ENCODE data around the gene IFITM1.
"Not testable (repeated sequence)": the region's sequence is repeated elsewhere in the genome, so short reads cannot be mapped to it uniquely, and the experiment has no call there.

Gene IFITM1

GRCh38 chr11:304915-305843 lies 8.7 kb upstream of the IFITM1 start:
- in situ Hi-C loops (cut with MboI; ENCODE audit: low sequenced_read_pairs) = loop anchor here (5.0 kb wide), 1 partner anchor 47 kb away; no protein-coding TSS in a partner anchor

GRCh38 chr11:305844-306211 lies 8.0 kb upstream of the IFITM1 start:
- Histone ChIP-seq H3K4me3 (no peak overlapping the region), H3K27me3 (ENCODE audit: low read depth) (no peaks in the 10 kb centered on the region), H3K4me1 (peaks cover 14% of the 10 kb centered on the region), H3K9me3 (no peaks in the 10 kb centered on the region), H3K36me3 (replicated peaks) (no peaks in the 10 kb centered on the region)
- in situ Hi-C loops (cut with MboI; ENCODE audit: low sequenced_read_pairs) = no loop called here
- DNase-seq (ENCODE audit: low spot score in 2 of 2) = no peak

More at GRCh38 chr11:304915-305843, 8.7 kb upstream of the IFITM1 start:
- DNase-seq (ENCODE audit: low spot score in 2 of 2) = peak; percentile 76 to 78
- Histone ChIP-seq H3K36me3 (replicated peaks) (no peaks in the 10 kb centered on the region), H3K27me3 (ENCODE audit: low read depth) (0 out of 2 replicates have a peak, but pooled peaks cover 2% of the 10 kb centered on the region), H3K4me1 (peaks cover 14% of the 10 kb centered on the region), H3K9me3 (no peaks in the 10 kb centered on the region), H3K4me3 (no peak overlapping the region)

- no peaks in the 10 kb centered on the region for H3K9me3 ChIP-seq
- H3K27me3 ChIP-seq (ENCODE audit: low read depth) = no peaks in the 10 kb centered on the region
- H3K4me3 ChIP-seq = no peak overlapping the region
- no peaks in the 10 kb centered on the region for H3K36me3 ChIP-seq (replicated peaks)
- in situ Hi-C loops (cut with MboI; ENCODE audit: low sequenced_read_pairs) = no loop called here
- H3K4me1 ChIP-seq = peaks cover 14% of the 10 kb centered on the region
- DNase-seq (ENCODE audit: low spot score in 2 of 2) = no peak
These were observed 7.0 kb upstream of the IFITM1 start for GRCh38 chr11:306645-307371.

- H3K36me3 ChIP-seq (replicated peaks); H3K4me3 ChIP-seq; in situ Hi-C loops (cut with MboI; ENCODE audit: low sequenced_read_pairs); H3K27me3 ChIP-seq (ENCODE audit: low read depth); DNase-seq (ENCODE audit: low spot score in 2 of 2); H3K9me3 ChIP-seq; H3K4me1 ChIP-seq: not testable (repeated sequence)
These were observed 5.8 kb upstream of the IFITM1 start, which contains the start of gene IFITM2 for GRCh38 chr11:307766-308708. TSS of gene IFITM2 (plus strand) at chr11:307816. CDS start at chr11:308193, 377 bp downstream.

GRCh38 chr11:308740-309665 lies 4.8 kb upstream of the IFITM1 start:
- H3K27me3 ChIP-seq (ENCODE audit: low read depth); H3K9me3 ChIP-seq; DNase-seq (ENCODE audit: low spot score in 2 of 2); H3K4me3 ChIP-seq; in situ Hi-C loops (cut with MboI; ENCODE audit: low sequenced_read_pairs); H3K36me3 ChIP-seq (replicated peaks): not testable (repeated sequence)
- H3K4me1 ChIP-seq = peaks cover 16% of the 10 kb centered on the region

- H3K4me1 ChIP-seq = peaks cover 17% of the 10 kb centered on the region
- H3K27me3 ChIP-seq (ENCODE audit: low read depth); H3K36me3 ChIP-seq (replicated peaks); H3K9me3 ChIP-seq; in situ Hi-C loops (cut with MboI; ENCODE audit: low sequenced_read_pairs); DNase-seq (ENCODE audit: low spot score in 2 of 2): not testable (repeated sequence)
- H3K4me3 ChIP-seq = peak overlapping the region; percentile 13
These were observed 3.8 kb upstream of the IFITM1 start for GRCh38 chr11:309979-310572.

- DNase-seq (ENCODE audit: low spot score in 2 of 2); H3K27me3 ChIP-seq (ENCODE audit: low read depth); H3K9me3 ChIP-seq; in situ Hi-C loops (cut with MboI; ENCODE audit: low sequenced_read_pairs); H3K4me3 ChIP-seq; H3K36me3 ChIP-seq (replicated peaks): not testable (repeated sequence)
- H3K4me1 ChIP-seq = peaks cover 16% of the 10 kb centered on the region
These were observed 2.7 kb upstream of the IFITM1 start for GRCh38 chr11:311013-311748.

GRCh38 chr11:312092-312816 lies 1.6 kb upstream of the IFITM1 start:
- H3K36me3 ChIP-seq (replicated peaks) = no peaks in the 10 kb centered on the region
- no peak for DNase-seq (ENCODE audit: low spot score in 2 of 2)
- no peak overlapping the region for H3K4me3 ChIP-seq
- no peaks in the 10 kb centered on the region for H3K27me3 ChIP-seq (ENCODE audit: low read depth)
- in situ Hi-C loops (cut with MboI; ENCODE audit: low sequenced_read_pairs) = no loop called here
- peaks cover 24% of the 10 kb centered on the region for H3K4me1 ChIP-seq
- no peaks in the 10 kb centered on the region for H3K9me3 ChIP-seq

- H3K4me3 ChIP-seq = no peak overlapping the region
- no peaks in the 10 kb centered on the region for H3K27me3 ChIP-seq (ENCODE audit: low read depth)
- H3K36me3 ChIP-seq (replicated peaks) = no peaks in the 10 kb centered on the region
- no peak for DNase-seq (ENCODE audit: low spot score in 2 of 2)
- H3K9me3 ChIP-seq = no peaks in the 10 kb centered on the region
- peaks cover 30% of the 10 kb centered on the region for H3K4me1 ChIP-seq
- in situ Hi-C loops (cut with MboI; ENCODE audit: low sequenced_read_pairs) = no loop called here
These were observed 495 bp upstream of the IFITM1 start for GRCh38 chr11:313304-313786.

- Histone ChIP-seq H3K4me3 (peak overlapping the region; percentile 24), H3K4me1 (peaks cover 30% of the 10 kb centered on the region)
- in situ Hi-C loops (cut with MboI; ENCODE audit: low sequenced_read_pairs); H3K27me3 ChIP-seq (ENCODE audit: low read depth); H3K36me3 ChIP-seq (replicated peaks); DNase-seq (ENCODE audit: low spot score in 2 of 2); H3K9me3 ChIP-seq: not testable (repeated sequence)
These were observed 675 bp downstream of the IFITM1 start for GRCh38 chr11:314554-314875.

- DNase-seq (ENCODE audit: low spot score in 2 of 2) = no peak
- Histone ChIP-seq H3K9me3 (no peaks in the 10 kb centered on the region), H3K4me3 (no peak overlapping the region), H3K4me1 (peaks cover 30% of the 10 kb centered on the region), H3K36me3 (replicated peaks) (no peaks in the 10 kb centered on the region), H3K27me3 (ENCODE audit: low read depth) (no peaks in the 10 kb centered on the region)
- in situ Hi-C loops (cut with MboI; ENCODE audit: low sequenced_read_pairs) = no loop called here
These were observed 1.2 kb downstream of the IFITM1 start for GRCh38 chr11:315051-315481.

Data from HAP-1 (cell line).